ENCODE data around the gene ERP44.
A peak's percentile ranks its signal among the peaks of the same experiment; 100 is the strongest.
"Not testable (repeated sequence)": the region's sequence is repeated elsewhere in the genome, so short reads cannot be mapped to it uniquely, and the experiment has no call there.

Gene ERP44

DNA sequence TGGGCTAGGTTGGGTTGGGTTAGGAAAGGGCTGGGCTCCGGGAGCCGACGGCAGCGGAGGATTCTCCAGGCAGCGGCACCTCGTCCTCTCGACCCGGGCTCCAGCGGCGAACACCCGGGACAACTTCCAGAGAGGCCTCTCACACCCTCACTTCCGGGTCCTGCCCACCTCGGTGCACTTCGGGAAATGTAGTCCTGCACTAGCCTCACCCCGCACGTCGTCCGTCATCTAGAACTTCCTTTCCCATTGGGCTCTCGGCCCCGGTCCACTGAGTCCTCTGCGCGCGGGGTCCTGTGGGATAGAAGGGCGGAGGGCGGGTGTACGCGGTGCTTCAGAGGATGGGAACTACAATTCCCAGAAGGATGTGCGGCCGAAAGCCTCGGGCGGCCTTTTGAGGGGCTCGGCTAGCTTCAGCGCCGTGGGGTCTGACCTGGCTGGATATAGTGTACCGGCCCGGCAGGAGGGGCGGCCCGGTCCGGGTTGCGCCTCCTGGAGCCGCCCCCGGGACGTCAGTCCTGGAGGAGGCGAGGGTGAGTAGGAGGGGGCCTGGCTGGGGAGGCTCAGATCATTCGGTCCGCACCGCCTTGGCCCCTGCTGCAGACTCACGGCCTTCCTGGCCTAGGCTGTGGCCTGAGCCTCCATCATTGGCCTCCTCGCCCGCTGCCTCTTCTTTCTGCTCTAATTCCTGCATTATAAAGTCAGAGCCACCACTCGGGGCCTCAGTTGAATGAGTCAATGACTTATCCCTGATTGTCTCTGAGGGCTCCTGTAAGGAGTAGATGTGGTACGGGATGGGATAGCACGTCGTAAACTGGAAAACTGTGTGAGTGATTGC, at the start of gene ERP44, which contains the start of gene INVS:
ERP44 (minus strand) TSS at position 114 of the 835 bp plus-strand sequence. CDS start 160 bp downstream, outside the sequence.
INVS (plus strand) TSS at position 357 of the 835 bp plus-strand sequence. CDS start 5,279 bp downstream, outside the sequence.
- peak within 1 kb of the TSS; percentile 93 for H3K4me3 ChIP-seq (ENCODE audit: low read length)
- peak within 1 kb of the TSS; percentile 73 for H3K9ac ChIP-seq (ENCODE audit: low read length)
- no peaks in the 10 kb centered on the region for H3K27me3 ChIP-seq (ENCODE audit: control insufficient read depth, insufficient read depth, low read length)
- peaks cover 13% of the 10 kb centered on the region for H3K4me1 ChIP-seq (ENCODE audit: control insufficient read depth, low read depth, low read length)
- H3K27ac ChIP-seq (ENCODE audit: low read length), result peak within 1 kb of the TSS; percentile 56
- no peaks in the 10 kb centered on the region for H3K36me3 ChIP-seq (ENCODE audit: control insufficient read depth, low read depth, low read length)
- H3K9me3 ChIP-seq (ENCODE audit: control insufficient read depth, low read depth, low read length), result no peaks in the 10 kb centered on the region

DNA sequence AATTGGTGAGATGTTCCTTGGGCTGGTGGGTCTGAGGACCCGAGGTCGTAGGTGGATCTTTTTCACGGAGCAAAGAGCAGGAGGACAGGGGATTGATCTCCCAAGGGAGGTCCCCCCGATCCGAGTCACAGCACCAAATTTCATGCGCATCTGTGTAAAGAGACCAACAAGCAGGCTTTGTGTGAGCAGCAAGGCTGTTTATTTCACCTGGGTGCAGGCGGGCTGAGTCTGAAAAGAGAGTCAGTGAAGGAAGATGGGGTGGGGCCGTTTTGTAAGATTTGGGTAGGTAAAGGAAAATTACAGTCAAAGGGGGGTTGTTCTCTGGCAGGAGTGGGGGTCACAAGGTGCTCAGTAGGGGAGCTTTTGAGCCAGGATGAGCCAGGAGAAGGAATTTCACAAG, 47.2 kb upstream of the ERP44 start:
- not testable (repeated sequence) for H3K27me3 ChIP-seq (ENCODE audit: control insufficient read depth, insufficient read depth, low read length); H3K9me3 ChIP-seq (ENCODE audit: control insufficient read depth, low read depth, low read length); H3K36me3 ChIP-seq (ENCODE audit: control insufficient read depth, low read depth, low read length); H3K27ac ChIP-seq (ENCODE audit: low read length)
- Histone ChIP-seq H3K4me3 (ENCODE audit: low read length) (peak overlapping the region; percentile 52), H3K4me1 (ENCODE audit: control insufficient read depth, low read depth, low read length) (peaks cover 20% of the 10 kb centered on the region), H3K9ac (ENCODE audit: low read length) (peak overlapping the region; percentile 36)

DNA sequence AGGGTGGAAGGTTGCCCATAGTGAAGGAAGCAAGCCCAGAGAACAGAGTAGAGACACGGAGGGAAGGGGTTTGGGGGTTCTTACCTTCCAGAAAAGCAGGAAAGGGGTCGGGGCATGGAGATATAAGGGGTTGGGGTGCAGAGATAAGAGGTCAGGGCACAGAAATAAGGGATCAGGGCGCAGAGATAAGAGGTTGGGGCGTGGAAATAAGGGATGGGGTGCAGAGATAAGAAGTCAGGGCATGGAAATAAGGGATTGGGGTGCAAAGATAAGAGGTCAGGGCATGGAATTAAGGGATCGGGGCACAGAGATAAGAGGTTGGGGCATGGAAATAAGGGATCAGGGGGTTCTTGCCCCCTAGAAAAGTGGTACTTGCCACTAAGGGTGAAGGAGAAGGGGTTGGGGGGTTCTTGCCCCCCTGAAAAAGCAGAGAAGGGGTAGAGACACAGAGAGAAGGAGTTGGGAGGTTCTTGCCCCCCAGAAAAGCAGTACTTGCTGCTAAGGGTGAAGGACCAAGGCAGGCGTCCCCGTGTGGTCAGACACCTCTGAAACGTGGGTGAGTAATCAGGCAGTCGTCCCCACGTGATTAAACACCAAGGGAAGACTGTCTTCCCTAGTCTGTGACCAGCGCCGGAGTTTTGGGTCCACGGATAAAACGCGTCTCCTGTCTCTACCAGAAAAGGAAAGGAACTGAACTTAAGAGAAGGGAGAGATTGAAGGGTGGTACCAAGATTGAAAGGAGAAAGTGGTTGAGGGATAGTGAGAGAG, 46.6 kb upstream of the ERP44 start:
- H3K4me3 ChIP-seq (ENCODE audit: low read length), result peak overlapping the region; percentile 52
- not testable (repeated sequence) for H3K27ac ChIP-seq (ENCODE audit: low read length); H3K9me3 ChIP-seq (ENCODE audit: control insufficient read depth, low read depth, low read length); H3K36me3 ChIP-seq (ENCODE audit: control insufficient read depth, low read depth, low read length); H3K27me3 ChIP-seq (ENCODE audit: control insufficient read depth, insufficient read depth, low read length)
- H3K9ac ChIP-seq (ENCODE audit: low read length), result peak overlapping the region; percentile 36
- H3K4me1 ChIP-seq (ENCODE audit: control insufficient read depth, low read depth, low read length), result peaks cover 20% of the 10 kb centered on the region

DNA sequence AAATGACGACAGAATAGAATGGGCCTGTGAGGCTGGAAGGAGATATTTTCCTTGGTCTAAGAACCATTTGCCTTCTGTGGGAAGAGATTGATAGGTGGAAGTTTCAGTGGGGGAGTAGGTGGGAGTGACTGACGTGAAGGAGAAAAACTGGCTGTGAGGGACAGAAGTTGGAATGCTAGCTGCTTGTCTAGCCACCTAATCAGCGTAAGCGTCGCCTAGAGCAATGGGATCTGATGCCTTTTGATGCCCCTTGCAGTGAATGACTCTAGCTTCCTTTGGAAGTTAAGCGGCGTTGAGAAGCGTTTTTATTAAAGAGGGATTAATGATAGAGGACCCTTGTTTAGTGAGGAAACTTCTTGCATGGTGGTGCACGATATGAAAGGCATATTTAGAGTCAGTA, 43.1 kb upstream of the ERP44 start:
- not testable (repeated sequence) for H3K4me3 ChIP-seq (ENCODE audit: low read length); H3K36me3 ChIP-seq (ENCODE audit: control insufficient read depth, low read depth, low read length)

DNA sequence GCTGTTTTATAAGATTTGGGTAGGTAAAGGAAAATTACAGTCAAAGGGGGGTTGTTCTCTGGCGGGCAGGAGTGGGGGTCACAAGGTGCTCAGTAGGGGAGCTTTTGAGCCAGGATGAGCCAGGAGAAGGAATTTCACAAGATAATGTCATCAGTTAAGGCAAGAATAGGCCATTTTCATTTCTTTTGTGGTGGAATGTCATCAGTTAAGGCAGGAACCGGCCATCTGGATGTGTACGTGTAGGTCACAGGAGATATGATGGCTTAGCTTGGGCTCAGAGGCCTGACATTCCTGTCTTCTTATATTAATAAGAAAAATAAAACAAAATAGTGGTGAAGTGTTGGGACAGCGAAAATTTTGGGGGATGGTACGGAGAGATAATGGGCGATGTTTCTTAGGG, 41.5 kb upstream of the ERP44 start:
- H3K36me3 ChIP-seq (ENCODE audit: control insufficient read depth, low read depth, low read length); H3K9me3 ChIP-seq (ENCODE audit: control insufficient read depth, low read depth, low read length); H3K27ac ChIP-seq (ENCODE audit: low read length); H3K4me3 ChIP-seq (ENCODE audit: low read length); H3K27me3 ChIP-seq (ENCODE audit: control insufficient read depth, insufficient read depth, low read length); H3K9ac ChIP-seq (ENCODE audit: low read length): not testable (repeated sequence)
- peaks cover 13% of the 10 kb centered on the region for H3K4me1 ChIP-seq (ENCODE audit: control insufficient read depth, low read depth, low read length)

More for the DNA sequence above, 43.1 kb upstream of the ERP44 start:
- H3K4me1 ChIP-seq (ENCODE audit: control insufficient read depth, low read depth, low read length), result peaks cover 20% of the 10 kb centered on the region
- H3K9ac ChIP-seq (ENCODE audit: low read length); H3K27me3 ChIP-seq (ENCODE audit: control insufficient read depth, insufficient read depth, low read length); H3K9me3 ChIP-seq (ENCODE audit: control insufficient read depth, low read depth, low read length); H3K27ac ChIP-seq (ENCODE audit: low read length): not testable (repeated sequence)

DNA sequence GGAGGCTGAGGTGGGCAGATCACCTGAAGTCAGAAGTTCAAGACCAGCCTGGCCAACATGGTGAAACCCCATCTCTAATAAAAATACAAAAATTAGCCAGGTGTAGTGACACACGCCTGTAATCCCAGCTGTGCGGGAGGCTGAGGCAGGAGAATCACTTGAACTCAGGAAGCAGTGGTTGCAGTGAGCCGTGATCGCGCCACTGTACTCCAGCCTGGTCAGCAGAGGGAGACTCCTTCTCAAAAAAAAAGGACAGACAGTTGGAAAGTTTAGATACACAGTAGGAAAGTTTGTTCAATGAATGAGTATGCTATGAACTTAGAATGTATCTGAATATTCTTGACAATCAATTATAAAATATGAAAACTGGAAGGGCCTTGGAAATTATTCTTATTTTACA, 38.0 kb upstream of the ERP44 start:
- not testable (repeated sequence) for H3K27ac ChIP-seq (ENCODE audit: low read length); H3K4me3 ChIP-seq (ENCODE audit: low read length); H3K27me3 ChIP-seq (ENCODE audit: control insufficient read depth, insufficient read depth, low read length); H3K9ac ChIP-seq (ENCODE audit: low read length); H3K4me1 ChIP-seq (ENCODE audit: control insufficient read depth, low read depth, low read length); H3K9me3 ChIP-seq (ENCODE audit: control insufficient read depth, low read depth, low read length); H3K36me3 ChIP-seq (ENCODE audit: control insufficient read depth, low read depth, low read length)

DNA sequence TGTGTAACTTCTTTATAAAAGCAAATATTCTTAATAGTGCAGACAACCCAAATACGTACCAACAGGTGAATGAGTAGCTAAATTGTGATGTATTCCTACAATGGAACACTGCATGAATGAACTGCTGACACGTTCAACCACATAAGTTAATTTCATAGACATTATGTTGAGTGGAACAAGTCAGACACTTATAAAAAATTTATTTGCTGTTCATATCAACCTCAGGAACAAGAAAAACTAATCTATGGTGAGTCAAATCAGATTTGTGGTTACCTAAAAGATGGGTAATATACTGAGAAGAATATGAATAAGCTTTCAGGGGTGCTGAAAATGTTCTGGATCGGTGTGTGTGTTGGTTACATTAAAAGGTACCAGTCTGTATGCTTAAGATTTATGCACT, 35.9 kb upstream of the ERP44 start:
- no peaks in the 10 kb centered on the region for H3K9me3 ChIP-seq (ENCODE audit: control insufficient read depth, low read depth, low read length)
- peaks cover 5% of the 10 kb centered on the region for H3K4me1 ChIP-seq (ENCODE audit: control insufficient read depth, low read depth, low read length)
- H3K27ac ChIP-seq (ENCODE audit: low read length), result no peak overlapping the region
- no peak overlapping the region for H3K4me3 ChIP-seq (ENCODE audit: low read length)
- no peak overlapping the region for H3K9ac ChIP-seq (ENCODE audit: low read length)
- H3K27me3 ChIP-seq (ENCODE audit: control insufficient read depth, insufficient read depth, low read length), result no peaks in the 10 kb centered on the region
- H3K36me3 ChIP-seq (ENCODE audit: control insufficient read depth, low read depth, low read length), result no peaks in the 10 kb centered on the region

DNA sequence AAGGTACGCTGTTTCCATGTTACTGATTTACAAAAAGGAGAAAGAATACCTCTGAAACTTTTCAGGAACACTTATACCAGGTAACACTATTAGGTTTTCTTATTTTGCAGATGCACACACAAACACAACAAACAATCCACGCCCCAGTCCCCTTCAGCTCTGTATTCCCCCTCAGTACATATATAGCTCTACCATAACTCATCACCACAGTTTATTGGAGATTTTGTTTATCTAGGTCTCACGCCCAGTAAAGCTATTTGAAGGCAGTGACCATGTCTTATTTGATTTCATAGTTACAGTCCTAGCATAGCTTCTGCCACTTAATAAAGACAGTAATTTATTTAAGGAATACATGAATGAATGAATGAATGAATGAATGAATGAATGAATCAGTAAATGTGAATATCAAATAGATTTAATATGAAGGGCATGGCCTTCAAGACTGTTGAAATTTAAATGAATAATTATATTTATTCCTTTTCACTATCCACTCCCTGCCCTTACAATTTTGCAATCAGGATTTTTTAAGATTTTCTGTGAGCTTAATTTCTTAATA, 33.2 kb upstream of the ERP44 start:
- no peak overlapping the region for H3K4me3 ChIP-seq (ENCODE audit: low read length)
- H3K27ac ChIP-seq (ENCODE audit: low read length), result no peak overlapping the region
- H3K9me3 ChIP-seq (ENCODE audit: control insufficient read depth, low read depth, low read length), result no peaks in the 10 kb centered on the region
- H3K36me3 ChIP-seq (ENCODE audit: control insufficient read depth, low read depth, low read length), result no peaks in the 10 kb centered on the region
- H3K9ac ChIP-seq (ENCODE audit: low read length), result no peak overlapping the region
- H3K27me3 ChIP-seq (ENCODE audit: control insufficient read depth, insufficient read depth, low read length), result no peaks in the 10 kb centered on the region
- H3K4me1 ChIP-seq (ENCODE audit: control insufficient read depth, low read depth, low read length), result no peaks in the 10 kb centered on the region

DNA sequence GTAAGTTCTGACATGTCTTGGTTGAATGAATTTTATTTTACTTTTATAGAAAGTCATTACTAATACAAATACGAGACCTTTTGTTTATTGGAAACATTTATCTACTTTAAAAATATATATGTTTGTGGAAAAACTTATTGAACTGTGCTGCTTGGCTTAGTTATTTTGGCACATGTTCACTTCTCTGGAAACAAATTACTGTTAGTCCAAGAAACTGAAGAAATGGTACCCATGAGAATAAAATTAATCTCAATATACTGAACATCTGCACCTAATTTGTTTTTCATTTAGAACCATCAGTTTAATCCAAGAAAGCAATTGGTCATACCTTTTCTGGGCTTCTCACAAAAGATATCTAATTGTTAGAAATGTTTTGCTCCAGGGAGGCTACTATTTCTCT, 32.4 kb upstream of the ERP44 start:
- Histone ChIP-seq H3K9ac (ENCODE audit: low read length) (no peak overlapping the region), H3K27ac (ENCODE audit: low read length) (no peak overlapping the region), H3K9me3 (ENCODE audit: control insufficient read depth, low read depth, low read length) (no peaks in the 10 kb centered on the region), H3K36me3 (ENCODE audit: control insufficient read depth, low read depth, low read length) (no peaks in the 10 kb centered on the region), H3K4me1 (ENCODE audit: control insufficient read depth, low read depth, low read length) (no peaks in the 10 kb centered on the region), H3K4me3 (ENCODE audit: low read length) (no peak overlapping the region), H3K27me3 (ENCODE audit: control insufficient read depth, insufficient read depth, low read length) (no peaks in the 10 kb centered on the region)

DNA sequence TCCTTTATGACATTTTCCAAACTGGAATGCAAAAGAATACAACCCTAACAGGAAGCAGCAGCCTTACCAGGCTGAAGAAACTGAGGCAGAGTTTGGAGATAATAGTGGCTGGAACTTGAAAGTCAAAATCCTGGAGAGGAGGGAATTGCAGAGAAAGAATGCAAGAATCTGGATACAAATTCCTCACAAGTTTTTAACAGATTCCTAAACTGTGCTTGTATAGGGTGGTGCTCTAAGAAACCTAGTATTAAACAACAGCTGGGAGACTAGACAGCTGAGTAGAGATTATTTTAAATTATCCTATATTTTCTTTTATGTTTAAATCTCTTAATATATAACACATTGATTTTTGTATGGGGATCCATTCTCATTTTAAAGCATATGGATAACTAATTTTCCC, 31.0 kb upstream of the ERP44 start:
- H3K36me3 ChIP-seq (ENCODE audit: control insufficient read depth, low read depth, low read length), result no peaks in the 10 kb centered on the region
- no peaks in the 10 kb centered on the region for H3K4me1 ChIP-seq (ENCODE audit: control insufficient read depth, low read depth, low read length)
- H3K27me3 ChIP-seq (ENCODE audit: control insufficient read depth, insufficient read depth, low read length), result no peaks in the 10 kb centered on the region
- H3K9me3 ChIP-seq (ENCODE audit: control insufficient read depth, low read depth, low read length), result no peaks in the 10 kb centered on the region
- no peak overlapping the region for H3K27ac ChIP-seq (ENCODE audit: low read length)
- no peak overlapping the region for H3K9ac ChIP-seq (ENCODE audit: low read length)
- H3K4me3 ChIP-seq (ENCODE audit: low read length), result no peak overlapping the region

DNA sequence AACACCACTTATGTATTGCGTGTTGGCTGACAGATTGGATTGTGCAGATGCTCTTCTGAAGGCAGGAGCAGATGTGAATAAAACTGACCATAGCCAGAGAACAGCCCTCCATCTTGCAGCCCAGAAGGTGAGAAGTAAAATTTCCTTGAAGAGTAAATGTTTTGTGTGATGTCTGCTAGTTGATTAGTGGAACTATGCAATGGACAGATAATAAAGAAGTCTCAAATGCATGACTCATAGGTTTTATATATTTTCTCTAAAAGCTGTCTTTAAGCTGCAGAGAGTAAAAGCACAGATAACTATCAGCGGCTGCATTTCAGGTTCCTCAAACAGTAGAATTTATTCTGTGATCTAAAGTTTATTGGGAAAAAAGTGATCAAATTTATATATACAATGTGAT, 27.6 kb upstream of the ERP44 start:
- Histone ChIP-seq H3K36me3 (ENCODE audit: control insufficient read depth, low read depth, low read length) (no peaks in the 10 kb centered on the region), H3K9ac (ENCODE audit: low read length) (no peak overlapping the region), H3K27me3 (ENCODE audit: control insufficient read depth, insufficient read depth, low read length) (no peaks in the 10 kb centered on the region), H3K9me3 (ENCODE audit: control insufficient read depth, low read depth, low read length) (no peaks in the 10 kb centered on the region), H3K4me3 (ENCODE audit: low read length) (no peak overlapping the region), H3K27ac (ENCODE audit: low read length) (no peak overlapping the region), H3K4me1 (ENCODE audit: control insufficient read depth, low read depth, low read length) (no peaks in the 10 kb centered on the region)

All from iPS-18a (cell line).